GM13977 (cell line): ENCODE measurements around the gene ADH5.
"Not testable (repeated sequence)": the region's sequence is repeated elsewhere in the genome, so short reads cannot be mapped to it uniquely, and the experiment has no call there.

Experiments used
- DNase-seq: peaks from one replicate; pipeline ENCODE4 v3.0.0; 2012; ENCODE audit warnings: low spot score
- in situ Hi-C: fragments of 300-500 bp; cut with MboI; formaldehyde crosslinking; loops from one replicate; pipeline ENCODE4 v1.12.0; 2022; ENCODE audit warnings: low sequenced_read_pairs, low pct_unique_long_range_greater_than_20kb, mixed read lengths, inconsistent platforms; ENCODE audit not compliant: unreplicated experiment
- TF ChIP-seq, protein P1 (sequence below): IDR thresholded peaks from 2 replicates; pipeline ENCODE4 v1.5.1; 2012; ENCODE audit warnings: mild to moderate bottlenecking, control low read depth; ENCODE audit not compliant: insufficient read depth; ENCODE audit errors: extremely low read depth, missing control alignments

Gene ADH5

DNA sequence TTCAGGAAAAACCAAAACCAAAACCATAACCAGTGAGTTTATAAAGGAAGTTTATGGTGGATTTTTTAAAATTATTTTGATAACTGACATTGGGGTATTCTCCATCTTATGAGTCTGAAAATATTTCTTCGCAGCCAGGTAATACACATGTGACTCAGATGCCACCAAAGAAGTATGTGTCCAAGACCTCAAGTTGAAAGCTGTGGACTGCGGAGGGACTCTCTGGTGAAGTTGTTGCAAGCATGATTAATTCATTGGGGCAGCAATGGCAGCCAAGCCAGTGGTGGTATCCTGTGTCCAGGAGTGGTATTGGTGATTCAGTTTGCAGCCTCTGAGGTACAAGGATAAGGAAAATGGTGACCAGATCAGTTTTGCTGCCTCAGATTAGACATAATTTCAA lies 14.0 kb upstream of the ADH5 start:
- in situ Hi-C loops = loop anchor here (25.0 kb wide), 1 partner anchor 310 kb away; no protein-coding TSS in a partner anchor
- TF ChIP-seq, protein P1, sequence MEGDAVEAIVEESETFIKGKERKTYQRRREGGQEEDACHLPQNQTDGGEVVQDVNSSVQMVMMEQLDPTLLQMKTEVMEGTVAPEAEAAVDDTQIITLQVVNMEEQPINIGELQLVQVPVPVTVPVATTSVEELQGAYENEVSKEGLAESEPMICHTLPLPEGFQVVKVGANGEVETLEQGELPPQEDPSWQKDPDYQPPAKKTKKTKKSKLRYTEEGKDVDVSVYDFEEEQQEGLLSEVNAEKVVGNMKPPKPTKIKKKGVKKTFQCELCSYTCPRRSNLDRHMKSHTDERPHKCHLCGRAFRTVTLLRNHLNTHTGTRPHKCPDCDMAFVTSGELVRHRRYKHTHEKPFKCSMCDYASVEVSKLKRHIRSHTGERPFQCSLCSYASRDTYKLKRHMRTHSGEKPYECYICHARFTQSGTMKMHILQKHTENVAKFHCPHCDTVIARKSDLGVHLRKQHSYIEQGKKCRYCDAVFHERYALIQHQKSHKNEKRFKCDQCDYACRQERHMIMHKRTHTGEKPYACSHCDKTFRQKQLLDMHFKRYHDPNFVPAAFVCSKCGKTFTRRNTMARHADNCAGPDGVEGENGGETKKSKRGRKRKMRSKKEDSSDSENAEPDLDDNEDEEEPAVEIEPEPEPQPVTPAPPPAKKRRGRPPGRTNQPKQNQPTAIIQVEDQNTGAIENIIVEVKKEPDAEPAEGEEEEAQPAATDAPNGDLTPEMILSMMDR = no peak
- DNase-seq = no peak

DNA sequence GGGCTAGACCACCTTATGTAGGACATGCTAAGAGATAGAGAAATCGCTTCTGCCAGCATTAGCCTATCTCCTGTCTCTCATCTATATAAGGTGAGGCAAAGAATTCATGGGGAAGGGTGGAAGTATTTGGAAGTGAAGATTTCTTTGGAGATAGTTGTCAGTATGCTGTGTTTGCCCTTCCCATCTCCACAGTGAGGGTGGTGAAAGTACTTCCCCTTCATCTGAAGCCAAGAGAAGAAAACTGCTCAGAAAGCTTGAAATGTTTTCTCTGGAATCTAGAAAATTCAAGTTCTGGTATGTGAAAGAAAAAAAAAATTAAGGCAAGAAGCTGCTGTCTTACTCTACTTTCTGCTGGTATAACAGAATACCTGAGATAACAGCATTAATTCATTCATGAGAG lies 12.3 kb upstream of the ADH5 start:
- TF ChIP-seq, protein P1 = no peak
- in situ Hi-C loops = loop anchor here (25.0 kb wide), 1 partner anchor 311 kb away; no protein-coding TSS in a partner anchor
- DNase-seq = no peak

DNA sequence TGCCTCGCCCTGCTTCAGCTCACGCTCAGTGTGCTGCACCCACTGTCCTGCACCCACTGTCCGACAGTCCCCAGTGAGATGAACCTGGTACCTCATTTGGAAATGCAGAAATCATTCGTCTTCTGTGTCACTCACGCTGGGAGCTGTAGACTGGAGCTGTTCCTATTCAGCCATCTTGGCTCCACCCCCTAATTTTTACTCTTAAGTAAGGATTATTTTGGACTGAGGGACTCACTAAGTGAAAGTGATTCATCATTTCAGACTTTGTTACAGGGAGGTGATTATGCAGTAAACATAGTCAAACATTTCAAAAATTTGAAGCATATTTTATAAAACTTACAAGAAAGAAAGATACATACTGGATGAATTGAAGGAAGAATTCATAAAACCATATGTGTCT lies 11.2 kb upstream of the ADH5 start:
- DNase-seq = not testable (repeated sequence)
- in situ Hi-C loops = loop anchor here (25.0 kb wide), 2 partner anchors 312 to 638 kb away; no protein-coding TSS in a partner anchor

DNA sequence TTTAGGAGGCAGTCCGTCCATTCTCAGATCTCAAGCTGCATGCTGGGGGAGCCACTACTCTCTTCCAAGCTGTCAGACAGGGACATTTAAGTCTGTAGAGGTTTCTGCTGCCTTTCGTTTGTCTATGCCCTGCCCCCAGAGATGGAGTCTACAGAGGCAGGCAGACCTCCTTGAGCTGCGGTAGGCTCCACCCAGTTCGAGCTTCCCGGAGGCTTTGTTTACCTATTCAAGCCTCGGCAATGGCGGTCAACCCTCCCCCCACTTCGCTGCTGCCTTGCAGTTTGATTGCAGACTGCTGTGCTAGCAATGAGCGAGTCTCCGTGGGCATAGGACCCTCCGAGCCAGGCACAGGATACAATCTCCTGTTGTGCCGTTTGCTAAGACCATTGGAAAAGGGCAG lies 10.7 kb upstream of the ADH5 start:
- in situ Hi-C loops = loop anchor here (25.0 kb wide), 1 partner anchor 637 kb away; no protein-coding TSS in a partner anchor
- TF ChIP-seq, protein P1 = no peak
- DNase-seq = no peak

DNA sequence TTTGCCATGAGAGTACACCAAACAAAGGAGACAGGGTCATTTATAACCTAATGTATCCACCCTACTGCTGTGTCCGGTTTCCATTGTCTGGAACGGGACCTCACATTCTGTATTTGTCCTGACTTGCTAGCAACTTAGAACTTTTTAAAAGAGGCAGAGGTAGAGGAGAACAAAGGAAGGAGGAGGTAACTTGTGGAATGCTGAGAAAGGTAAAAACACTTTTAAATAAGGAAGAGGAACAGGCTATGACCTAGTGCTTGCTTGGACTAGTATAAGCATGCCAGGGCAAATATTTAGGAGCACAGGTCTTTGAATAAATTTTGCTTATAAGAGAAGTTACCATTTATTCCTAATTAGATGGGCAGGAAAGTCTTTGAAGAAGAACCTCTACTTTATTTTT lies 3.3 kb upstream of the ADH5 start:
- in situ Hi-C loops = loop anchor here (25.0 kb wide), 1 partner anchor 630 kb away; no protein-coding TSS in a partner anchor
- not testable (repeated sequence) for DNase-seq

DNA sequence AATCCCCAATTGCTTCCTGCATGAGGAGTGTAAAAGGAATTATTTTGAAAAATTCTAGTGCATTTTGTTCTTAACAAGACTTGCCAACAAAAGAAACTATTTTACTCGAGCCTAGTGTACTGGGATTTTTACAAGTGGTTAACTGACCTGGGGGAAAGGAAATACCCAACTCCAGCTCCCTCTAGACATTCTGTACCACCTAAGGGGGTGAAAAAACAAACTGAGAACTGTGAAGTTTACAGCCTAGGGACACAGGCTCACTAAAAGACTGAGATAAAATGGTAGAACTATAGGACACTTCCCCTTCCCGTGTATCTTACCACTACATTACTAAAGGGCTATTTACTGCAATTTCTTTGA lies 2.6 kb upstream of the ADH5 start:
- TF ChIP-seq, protein P1 = no peak
- DNase-seq = no peak
- in situ Hi-C loops = loop anchor here (25.0 kb wide), 1 partner anchor 629 kb away; no protein-coding TSS in a partner anchor

DNA sequence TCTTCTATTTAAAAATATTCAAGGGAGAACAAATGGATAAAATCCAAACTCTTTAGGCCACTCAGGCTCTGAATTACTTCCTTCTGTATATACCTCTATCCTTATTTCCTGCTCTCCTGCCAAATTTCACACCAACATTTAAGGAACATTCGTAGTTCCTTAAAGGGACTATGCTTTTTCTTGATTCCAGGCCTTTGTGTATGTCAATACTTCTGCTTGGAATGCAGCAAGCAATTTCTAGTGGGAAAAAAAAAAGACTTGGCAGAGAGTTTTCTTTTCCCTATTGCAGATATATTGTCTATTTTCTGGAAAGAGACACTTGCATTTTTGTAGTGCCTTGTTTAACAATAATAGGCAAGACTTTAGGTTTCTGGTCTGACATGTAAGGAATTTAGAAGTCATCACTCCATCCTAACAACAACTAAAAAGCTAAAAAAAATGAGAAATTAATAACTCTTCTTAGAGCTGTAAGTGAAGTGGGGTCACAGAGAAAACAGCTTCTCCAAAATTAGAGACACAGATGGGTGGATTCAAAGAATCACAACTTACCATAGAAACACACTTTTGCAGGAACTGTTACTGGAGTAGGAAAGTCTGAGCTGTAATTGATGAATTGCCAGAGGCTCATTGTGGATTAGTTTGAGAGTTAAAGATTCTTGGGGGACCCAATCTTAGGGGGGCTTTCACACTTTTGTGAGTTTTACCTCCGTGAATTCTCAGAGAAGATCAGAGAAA lies 2.1 kb upstream of the ADH5 start:
- TF ChIP-seq, protein P1 = no peak
- DNase-seq = no peak
- in situ Hi-C loops = loop anchor here (25.0 kb wide), 1 partner anchor 628 kb away; no protein-coding TSS in a partner anchor
